ENCODE results near the gene INHBC. TPM values are rescaled to one million over a fixed set of nuclear protein-coding genes. Genes with fewer than 3 reads are reported as not detected.
"Not testable (repeated sequence)": the region's sequence is repeated elsewhere in the genome, so short reads cannot be mapped to it uniquely, and the experiment has no call there.

Gene INHBC
- total RNA-seq, 1 donor from 2014 or later: not detected

DNA sequence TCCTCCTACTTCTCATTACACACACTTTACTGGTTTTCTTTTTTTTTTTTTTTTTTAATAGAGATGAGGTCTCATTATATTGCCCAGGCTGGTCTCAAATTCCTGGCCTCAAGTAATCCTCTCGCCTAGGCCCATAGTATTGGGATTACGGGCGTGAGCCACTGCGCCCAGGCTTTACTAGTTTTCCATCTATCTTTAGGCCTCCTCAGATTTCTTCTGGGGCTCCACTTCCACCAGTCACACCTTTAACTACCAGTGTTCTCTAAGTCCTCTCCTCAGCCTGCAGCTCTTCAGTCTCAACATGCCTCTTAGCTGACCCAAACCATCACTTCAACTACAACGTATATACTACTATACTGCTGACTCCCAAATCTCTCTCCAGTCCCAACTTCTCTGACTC lies 14.1 kb upstream of the INHBC start:
- intact Hi-C loops (cut with micrococcal nuclease): no loop called here
- ATAC-seq (no peak), DNase-seq (no peak)

DNA sequence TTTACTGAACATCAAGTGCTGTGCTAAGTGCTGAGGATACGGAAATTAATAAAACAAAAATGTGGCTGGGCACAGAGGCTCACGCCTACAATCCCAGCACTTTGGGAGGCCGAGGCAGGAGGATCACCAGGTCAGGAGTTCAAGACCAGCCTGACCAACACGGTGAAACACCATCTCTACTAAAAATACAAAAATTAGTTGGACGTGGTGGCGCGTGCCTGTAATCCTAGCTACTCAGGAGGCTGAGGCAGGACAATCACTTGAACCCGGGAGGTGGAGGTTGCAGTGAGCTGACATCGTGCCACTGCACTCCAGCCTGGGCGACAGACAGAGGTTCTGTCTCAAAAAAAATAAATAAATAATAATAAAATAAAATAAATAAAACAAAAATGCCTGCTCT lies 7.6 kb upstream of the INHBC start:
- intact Hi-C loops (cut with micrococcal nuclease); DNase-seq; ATAC-seq: not testable (repeated sequence)

DNA sequence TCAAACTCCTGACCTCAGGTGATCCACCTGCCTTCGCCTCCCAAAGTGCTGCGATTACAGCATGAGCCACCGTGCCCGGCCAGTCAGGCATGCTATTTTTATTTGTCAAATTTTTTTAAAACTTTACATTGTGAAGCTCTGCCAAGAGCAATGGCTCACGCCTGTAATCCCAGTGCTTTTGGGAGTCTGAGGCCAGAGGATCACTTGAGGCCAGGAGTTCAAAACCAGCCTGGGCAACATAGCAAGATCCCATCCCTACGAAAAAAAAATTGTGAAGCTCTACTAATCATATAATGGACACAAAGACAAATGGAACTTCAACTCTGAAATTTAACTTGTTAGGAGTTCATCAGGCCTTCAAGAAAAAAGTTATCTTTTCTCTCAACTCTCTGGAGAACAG lies 5.6 kb upstream of the INHBC start:
- intact Hi-C loops (cut with micrococcal nuclease): no loop called here
- no peak for DNase-seq
- ATAC-seq: no peak

DNA sequence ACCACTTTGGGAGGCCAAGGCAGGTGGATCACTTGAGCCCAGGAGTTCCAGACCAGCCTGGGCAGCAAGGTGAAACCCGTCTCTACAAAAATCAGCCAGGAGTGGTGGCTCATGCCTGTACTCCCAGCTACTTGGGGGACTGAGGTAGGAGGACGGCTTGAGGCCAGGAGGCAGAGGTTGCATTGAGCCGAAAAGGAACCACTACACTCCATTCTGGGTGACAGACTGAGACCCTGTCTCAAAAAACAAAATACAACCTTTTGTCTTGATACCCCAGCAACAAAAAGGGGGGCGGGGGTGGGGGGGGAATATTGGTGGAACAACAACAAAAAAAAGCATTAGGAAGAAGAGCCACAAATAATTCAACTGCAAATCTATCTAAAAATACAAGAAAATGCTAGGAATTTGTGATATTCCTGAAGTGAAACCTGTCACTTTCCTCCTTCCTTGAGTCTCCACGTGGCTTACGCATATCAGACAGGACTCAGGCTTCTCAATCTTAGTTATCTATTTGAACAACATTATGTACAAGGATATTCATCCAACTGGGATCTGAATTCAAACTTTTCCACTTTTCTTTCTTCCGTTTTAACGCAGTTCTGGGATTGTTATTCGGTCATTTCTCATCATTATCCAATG lies 5.0 kb upstream of the INHBC start:
- DNase-seq (no peak), ATAC-seq (no peak)
- intact Hi-C loops (cut with micrococcal nuclease): no loop called here

DNA sequence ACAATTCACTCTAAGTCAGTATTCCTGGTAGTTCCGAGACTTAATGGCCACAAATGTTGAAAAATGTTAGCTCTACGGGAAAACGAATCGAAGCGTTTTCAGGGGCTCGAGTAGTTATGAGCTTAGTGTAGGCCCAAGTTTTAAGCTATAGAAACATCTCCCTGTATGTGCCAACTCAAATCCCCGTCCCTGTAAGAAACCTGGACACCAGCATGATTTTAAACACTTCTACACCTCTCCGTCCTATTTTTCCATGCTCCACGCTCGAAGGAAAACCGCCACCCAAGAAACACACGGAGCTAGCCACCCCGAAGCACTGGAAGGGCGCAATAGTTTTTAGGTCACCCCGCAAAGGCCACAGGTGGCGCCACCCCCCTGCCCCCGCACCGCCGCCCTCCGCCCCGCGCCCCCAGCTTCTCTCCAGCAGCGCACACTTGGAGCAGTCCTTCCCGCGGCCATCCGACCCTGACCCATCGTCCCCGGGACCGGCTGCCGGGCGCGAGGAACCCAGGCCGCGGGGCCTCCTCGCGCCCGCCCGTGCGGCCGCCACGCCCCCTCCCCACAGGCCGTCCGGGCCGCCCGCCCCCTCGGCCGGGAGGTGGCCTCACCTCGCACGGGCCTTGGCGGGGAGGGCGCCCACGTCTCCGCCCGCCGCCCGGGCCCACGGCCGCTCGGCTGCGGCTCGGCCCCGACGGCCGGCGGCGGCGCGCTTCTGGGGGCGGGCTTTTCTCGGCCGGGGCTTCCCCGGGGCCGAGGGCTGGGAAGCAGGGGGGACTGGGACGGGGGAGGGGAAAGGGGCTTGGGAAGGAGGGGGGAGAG lies 4.3 kb upstream of the INHBC start:
- intact Hi-C loops (cut with micrococcal nuclease): no loop called here
- peak; percentile 75 for DNase-seq

DNA sequence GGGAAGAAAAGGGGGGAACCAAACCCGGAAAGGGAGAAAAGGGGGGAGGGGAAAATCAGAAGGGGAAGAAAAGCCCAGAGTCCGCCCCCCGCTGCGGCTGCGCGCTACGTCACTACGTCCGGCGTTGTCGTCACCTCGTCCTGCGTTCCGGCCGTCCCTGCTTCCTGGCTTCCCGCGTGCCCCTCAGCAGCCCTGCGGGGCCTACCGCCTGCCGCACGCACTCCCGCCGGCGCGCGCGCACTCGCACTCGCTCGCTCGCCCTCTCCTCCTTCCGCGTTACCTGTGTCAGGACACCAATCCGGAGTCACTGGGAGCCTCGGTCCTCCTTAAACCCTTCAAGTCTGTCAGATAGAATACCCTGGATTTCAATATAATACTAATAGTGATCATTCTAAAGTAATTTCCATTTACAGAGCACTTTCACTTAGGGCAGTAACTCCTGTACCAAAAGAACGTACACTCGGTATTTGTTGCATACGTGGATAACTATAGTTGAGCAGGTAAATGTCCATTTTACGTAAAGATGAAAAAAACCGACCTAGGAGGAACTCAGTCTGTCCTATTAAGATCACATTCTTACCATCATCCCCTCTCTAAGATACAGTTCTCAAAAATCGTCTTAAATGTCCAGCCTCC lies 3.5 kb upstream of the INHBC start, which contains the start of gene R3HDM2:
TSS of gene R3HDM2 (minus strand) at position 113 of the 636 bp plus-strand sequence. CDS start 120,615 bp downstream, outside the sequence.
- DNase-seq (peak; percentile 98), ATAC-seq (peak; percentile 98)
- intact Hi-C loops (cut with micrococcal nuclease): no loop called here

More for the DNA sequence above, 4.3 kb upstream of the INHBC start:
- peak; percentile 79 for ATAC-seq

DNA sequence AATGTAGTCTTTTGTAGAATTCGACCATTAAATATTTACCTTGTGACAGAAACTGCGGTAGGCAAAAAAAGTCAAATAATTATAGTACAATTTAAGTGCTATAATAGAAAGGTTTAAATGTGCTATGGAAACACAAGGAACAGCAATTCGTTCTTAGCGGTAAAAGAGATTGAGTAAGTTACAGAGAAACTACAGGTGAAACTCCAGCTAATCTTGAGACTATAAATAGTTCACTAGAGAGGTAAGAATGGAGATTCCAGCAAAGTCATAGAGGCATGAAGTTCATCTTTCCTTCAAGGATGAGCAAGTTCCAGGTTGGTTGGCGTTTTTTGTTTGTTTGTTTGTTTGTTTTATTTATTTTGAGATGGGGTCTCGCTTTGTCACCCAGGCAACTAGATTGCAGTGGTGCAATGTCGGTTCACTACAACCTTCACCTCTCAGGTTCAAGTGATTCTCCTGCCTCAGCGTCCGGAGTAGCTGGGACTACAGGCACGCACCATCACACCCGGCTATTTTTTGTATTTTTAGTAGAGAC lies 2.9 kb upstream of the INHBC start:
- intact Hi-C loops (cut with micrococcal nuclease): no loop called here
- DNase-seq: no peak
- ATAC-seq: no peak

DNA sequence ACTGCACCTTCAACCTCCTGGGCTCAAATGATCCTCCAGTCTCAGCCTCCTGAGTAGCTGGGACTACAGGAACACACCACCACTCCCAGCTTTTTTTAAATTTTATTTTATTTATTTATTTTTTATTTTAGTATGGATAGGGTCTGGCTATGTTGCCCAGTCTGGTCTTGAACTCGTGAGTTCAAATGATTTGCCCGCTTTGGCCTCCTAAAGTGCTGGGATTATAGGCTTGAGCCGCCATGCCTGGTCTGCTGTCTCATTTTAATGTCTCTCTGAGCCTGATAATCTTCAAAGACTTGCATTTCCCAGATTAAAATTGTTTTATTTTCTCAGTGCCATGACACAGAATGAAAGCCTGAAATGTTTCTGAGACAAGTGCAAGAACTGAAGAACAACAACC lies 1.2 kb upstream of the INHBC start:
- intact Hi-C loops (cut with micrococcal nuclease): no loop called here
- ATAC-seq: no peak
- DNase-seq: no peak

DNA sequence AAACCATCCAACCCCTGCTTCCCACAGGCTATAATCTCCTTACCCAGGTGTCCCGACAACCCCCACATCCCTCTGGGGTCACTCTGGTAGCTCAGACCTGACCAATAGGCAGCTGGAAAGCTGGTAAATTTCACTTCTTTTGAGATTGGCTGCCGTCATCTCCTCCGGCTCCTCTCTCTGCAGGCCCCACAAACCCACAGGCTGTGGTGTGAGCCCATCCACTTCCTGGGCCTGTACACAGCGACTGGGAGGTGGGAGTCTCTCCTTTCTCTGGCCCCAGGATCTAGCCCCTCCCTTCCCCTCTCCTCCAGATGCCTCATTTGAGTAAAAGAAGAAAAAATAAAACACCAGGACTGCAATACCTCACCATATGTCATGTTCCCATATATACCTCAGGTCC lies 709 bp downstream of the INHBC start:
- intact Hi-C loops (cut with micrococcal nuclease): no loop called here
- ATAC-seq (no peak), DNase-seq (no peak)

DNA sequence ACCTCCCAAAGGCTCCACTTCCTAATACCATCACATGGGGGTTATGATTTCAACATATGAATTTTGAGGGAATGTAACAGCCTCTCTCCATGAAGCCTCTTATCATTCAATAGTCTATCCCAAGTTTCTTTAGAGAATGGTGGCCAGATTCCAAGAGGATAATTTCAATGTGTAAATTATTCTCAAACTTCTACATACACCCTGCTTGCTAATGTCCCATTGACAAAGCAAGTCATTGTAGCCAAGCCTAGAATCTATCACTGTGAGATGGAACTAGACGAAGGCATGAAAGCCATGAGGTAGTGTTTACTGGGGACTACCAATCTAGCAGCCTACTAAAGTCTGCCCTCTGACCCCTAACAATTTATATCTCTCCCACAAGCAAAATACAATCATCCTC lies 3.8 kb downstream of the INHBC start:
- intact Hi-C loops (cut with micrococcal nuclease): no loop called here
- ATAC-seq: no peak

DNA sequence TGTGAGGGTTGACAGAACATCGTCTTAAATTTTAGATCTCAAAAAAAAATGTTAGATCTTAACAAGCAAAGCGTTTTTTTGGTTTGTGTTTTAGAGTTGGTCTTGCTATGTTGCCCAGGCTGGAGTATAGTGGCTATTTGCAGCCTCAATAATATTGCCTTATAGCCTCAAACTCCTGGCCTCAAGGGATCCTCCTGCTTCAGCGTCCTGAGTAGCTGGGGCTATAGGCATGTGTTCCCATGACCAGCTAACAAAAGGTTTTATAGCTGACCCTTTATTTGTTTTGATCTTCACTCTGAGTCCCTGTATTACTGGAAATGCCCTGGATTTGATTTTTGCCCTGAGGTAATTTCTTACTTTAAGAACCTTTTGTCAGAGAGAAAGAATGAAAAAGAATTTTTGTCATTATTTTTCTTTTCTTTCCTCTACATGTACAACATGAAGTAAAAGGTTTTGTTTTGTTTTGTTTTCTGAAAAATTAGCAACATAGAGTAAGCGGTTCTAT lies 5.2 kb downstream of the INHBC start:
- ATAC-seq (no peak), DNase-seq (no peak)
- intact Hi-C loops (cut with micrococcal nuclease): no loop called here

More for the DNA sequence above, 3.8 kb downstream of the INHBC start:
- no peak for DNase-seq

DNA sequence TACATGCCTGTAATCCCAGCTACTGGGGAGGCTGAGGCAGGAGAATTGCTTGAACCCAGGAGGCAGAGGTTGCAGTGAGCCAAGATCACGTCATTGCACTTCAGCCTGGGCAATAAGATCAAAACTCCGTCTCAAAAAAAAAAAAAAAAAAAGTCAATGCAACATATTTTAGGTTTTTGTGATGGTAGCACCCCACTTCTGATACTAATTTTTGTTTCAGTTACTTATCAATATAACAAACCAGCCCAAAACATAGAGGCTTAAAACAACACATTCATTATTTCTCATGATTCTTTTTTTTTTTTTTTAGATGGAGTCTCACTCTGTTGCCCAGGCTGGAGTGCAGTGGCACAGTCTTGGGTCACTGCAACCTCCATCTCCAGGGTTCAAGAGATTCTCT lies 6.8 kb downstream of the INHBC start:
- DNase-seq; ATAC-seq; intact Hi-C loops (cut with micrococcal nuclease): not testable (repeated sequence)

DNA sequence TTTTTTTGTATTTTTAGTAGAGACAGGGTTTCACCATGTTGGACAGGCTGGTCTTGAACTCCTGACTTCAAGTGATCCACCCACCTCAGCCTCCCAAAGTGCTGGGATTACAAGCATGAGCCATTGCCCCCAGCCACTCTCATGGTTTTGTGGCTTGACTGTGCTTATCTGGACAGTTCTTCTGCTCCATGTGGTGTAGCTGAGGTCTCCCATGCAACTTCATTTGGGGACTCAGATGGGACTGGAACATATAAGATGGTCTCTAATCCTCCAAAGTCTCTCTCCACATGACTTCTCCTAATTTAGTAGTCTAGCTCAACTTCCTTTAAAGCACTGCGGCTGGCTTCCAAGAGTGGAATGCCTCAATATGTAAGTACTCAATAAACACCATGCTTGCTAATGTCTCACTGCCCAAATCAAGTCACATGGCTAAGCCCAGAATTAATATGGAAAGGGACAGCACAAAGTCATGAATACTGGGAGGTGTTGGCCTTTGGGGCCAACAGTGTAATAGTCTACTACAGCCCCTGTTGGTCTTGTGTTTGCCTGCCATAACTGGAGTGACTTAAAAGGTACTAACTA lies 7.4 kb downstream of the INHBC start:
- DNase-seq: no peak
- intact Hi-C loops (cut with micrococcal nuclease): no loop called here
- no peak for ATAC-seq

DNA sequence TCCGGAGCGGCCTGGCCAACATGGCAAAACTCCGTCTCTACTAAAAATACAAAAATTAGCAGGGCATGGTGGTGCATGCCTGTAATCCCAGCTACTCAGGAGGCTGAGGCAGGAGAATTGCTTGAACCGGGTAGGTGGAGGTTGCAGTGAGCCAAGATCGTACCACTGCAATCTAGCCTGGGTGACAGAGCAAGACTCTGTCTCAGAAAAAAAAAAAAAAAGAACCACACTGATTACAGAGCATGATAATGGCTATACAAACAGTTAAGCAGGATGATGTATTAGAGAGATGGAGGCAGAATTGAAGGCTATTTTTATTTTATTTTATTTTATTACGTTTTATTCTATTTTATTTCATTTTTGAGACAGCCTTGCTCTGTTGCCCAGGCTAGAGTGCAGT lies 9.8 kb downstream of the INHBC start:
- DNase-seq; intact Hi-C loops (cut with micrococcal nuclease); ATAC-seq: not testable (repeated sequence)

DNA sequence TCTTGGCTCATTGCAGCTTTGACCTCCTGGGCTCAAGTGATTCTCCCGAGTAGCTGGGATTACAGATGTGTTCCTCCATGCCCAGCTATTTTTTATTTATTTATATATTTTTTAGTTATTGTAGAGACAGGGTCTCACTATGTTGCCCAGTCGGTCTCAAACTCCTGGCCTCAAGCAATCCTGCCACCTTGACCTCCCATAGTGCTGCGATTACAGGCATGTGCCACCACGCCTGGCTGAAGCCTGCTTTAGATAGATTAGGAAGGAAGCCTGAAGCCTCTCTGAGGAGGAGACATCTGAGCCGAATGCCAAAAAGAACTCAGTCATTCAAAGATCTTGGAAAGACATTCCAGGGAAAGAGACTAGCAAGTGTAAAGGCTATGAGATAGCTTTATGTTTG lies 10.2 kb downstream of the INHBC start:
- no peak for ATAC-seq
- intact Hi-C loops (cut with micrococcal nuclease): no loop called here
- DNase-seq: no peak

DNA sequence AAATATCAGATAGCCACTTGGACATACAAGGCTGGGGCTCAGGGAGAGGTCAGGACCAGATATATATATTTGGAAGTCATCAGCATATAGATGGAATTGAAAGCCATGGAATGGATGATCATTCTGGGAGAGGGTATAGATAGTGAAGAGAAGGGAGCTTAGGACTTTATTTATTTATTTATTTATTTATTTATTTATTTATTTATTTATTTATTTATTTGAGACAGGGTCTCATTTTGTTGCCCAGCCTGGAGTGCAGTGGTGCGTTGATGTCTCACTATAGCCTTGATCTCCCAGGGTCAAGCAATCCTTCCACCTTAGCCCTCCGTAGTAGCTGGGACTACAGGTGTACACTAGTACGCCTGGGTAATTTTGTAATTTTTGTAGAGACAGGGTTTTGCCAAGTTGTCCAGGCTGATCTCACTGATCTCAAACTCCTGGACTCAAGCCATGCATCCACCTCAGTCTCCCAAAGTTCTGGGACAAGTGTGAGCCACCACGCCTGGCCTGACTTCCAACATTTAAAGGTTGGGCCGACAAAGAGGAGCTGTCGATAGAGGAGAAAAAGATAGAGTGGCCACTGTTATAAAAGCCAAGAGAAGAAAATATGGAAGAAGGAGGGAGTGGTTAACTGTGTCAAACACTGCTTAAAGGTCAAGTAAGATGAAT lies 11.8 kb downstream of the INHBC start:
- intact Hi-C loops (cut with micrococcal nuclease): no loop called here
- DNase-seq (no peak), ATAC-seq (no peak)

DNA sequence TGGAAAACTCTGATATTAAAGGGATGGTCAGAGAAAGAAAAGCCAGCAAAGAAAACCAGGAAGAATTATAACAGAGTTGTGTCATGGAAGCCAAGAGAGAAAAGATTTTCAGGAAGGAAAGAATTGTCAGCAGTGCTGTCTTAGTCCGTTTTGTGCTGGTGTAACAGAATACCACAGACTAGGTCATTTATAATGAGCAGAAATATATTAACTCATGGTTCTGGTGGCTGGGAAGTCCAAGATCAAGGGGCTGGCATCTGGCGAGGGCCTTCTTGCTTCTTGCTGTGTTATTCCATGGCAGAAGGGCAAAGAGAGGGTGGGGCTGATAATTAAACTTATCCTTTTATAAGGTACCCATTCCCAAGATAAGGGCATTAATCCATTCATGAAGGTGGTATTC lies 14.1 kb downstream of the INHBC start:
- intact Hi-C loops (cut with micrococcal nuclease): no loop called here
- DNase-seq (no peak), ATAC-seq (no peak)

DNA sequence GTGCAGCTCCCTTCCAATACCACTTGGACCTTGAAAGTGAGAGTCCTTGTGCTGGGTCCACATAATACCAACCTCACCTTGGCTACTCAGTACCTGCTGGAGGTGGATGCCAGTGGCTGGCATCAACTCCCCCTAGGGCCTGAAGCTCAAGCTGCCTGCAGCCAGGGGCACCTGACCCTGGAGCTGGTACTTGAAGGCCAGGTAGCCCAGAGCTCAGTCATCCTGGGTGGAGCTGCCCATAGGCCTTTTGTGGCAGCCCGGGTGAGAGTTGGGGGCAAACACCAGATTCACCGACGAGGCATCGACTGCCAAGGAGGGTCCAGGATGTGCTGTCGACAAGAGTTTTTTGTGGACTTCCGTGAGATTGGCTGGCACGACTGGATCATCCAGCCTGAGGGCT lies 14.8 kb downstream of the INHBC start:
- DNase-seq (no peak), ATAC-seq (no peak)
- intact Hi-C loops (cut with micrococcal nuclease): no loop called here

DNA sequence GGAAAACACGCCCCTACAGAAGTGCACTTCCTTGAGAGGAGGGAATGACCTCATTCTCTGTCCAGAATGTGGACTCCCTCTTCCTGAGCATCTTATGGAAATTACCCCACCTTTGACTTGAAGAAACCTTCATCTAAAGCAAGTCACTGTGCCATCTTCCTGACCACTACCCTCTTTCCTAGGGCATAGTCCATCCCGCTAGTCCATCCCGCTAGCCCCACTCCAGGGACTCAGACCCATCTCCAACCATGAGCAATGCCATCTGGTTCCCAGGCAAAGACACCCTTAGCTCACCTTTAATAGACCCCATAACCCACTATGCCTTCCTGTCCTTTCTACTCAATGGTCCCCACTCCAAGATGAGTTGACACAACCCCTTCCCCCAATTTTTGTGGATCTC lies 15.5 kb downstream of the INHBC start:
- intact Hi-C loops (cut with micrococcal nuclease): loop anchor here (5.0 kb wide), 1 partner anchor 143 kb away; no protein-coding TSS in a partner anchor
- no peak for DNase-seq

More for the DNA sequence above, 15.5 kb downstream of the INHBC start:
- no peak for ATAC-seq

Measured in left ventricle myocardium superior (tissue), 1 donor.